ENCODE results near the gene ZFYVE19. TPM values are rescaled to one million over a fixed set of nuclear protein-coding genes. Genes with fewer than 3 reads are reported as not detected.

Gene ZFYVE19, protein sequence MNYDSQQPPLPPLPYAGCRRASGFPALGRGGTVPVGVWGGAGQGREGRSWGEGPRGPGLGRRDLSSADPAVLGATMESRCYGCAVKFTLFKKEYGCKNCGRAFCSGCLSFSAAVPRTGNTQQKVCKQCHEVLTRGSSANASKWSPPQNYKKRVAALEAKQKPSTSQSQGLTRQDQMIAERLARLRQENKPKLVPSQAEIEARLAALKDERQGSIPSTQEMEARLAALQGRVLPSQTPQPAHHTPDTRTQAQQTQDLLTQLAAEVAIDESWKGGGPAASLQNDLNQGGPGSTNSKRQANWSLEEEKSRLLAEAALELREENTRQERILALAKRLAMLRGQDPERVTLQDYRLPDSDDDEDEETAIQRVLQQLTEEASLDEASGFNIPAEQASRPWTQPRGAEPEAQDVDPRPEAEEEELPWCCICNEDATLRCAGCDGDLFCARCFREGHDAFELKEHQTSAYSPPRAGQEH
- total RNA-seq = 25.2 and 26.0 TPM in 2 replicates

DNA sequence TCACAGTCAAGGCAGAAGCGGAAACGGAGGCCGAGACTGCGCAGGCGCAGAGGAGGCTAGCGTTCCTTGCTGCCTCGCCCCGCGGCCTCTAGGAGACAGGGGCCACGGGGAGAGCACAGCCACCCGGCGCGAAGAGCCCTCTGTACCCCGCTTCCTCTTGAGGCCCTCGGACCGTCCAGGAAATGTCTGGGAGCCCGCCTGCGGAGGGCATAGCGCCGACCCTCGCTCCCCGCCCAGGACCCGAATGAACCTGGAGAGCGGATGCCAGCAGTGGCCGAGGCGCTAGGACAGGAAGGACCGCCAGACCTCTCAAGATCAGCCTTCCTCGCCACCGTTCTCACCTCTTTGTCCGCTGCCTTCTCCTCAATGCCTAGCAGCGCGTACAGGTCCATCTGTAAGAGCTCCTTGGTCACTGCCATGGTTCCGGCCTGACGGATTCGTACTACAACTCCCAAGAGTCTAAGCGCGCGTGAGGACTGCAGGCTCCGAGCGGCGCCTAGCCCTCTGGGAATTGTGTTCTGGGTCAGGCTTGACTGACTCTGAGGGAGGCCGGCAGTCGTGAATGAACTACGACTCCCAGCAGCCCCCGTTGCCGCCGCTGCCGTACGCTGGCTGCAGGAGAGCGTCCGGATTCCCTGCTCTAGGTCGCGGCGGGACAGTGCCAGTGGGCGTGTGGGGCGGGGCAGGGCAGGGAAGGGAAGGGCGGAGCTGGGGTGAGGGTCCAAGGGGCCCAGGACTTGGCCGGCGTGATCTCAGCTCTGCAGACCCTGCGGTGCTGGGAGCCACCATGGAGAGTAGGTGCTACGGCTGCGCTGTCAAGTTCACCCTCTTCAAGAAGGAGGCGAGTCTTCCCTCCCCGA, at the start of gene ZFYVE19, which contains the start of gene DNAJC17:
Gene ZFYVE19 (plus strand): TSS at position 62 of the 860 bp plus-strand sequence. CDS start 501 bp downstream, at position 563.
Gene DNAJC17 (minus strand): TSS at position 446 of the 860 bp plus-strand sequence. CDS start 27 bp downstream, at position 419.

DNA sequence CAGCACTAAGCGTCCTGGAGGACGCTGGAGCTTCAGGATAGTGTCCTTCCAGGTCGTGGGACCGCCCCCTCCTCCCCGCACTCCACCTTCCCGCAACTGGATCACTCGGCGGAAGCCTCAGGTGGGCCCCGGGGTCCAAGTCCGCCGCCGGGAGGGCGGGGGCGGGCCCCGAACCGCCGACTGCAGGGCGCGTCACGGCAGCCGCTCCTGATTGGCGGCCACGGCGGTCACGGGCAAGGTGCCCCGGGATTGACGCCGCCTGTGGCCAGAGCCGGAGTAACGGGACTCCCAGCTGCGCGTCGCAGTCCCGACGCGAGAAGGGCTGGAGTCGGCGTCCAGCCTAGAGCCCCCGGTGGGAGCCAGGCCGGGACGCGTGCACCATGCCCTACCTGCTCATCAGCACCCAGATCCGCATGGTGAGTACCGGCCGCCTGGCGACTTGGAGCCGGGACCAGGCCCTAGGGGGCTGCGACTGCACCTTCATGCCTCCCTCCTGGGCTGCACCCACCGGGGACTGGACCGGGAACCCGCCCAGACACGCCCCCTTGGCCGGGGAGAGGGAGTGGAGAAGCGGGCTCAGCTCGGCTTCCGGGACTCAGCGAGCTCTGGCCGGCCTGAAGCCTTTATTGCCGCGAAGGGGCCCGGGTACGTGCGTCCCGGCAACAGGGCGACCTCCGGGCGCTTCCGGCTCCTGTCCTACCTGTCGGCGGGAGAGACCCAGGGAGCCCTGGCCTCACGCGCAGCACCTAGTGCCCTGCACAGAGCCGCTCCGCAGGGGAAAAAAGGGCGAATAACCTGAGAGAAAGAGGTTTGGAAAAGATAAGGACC, 42.9 kb upstream of the ZFYVE19 start, which contains the start of gene GCHFR:
Gene GCHFR (plus strand): TSS at position 268 of the 828 bp plus-strand sequence. CDS start 113 bp downstream, at position 381.

DNA sequence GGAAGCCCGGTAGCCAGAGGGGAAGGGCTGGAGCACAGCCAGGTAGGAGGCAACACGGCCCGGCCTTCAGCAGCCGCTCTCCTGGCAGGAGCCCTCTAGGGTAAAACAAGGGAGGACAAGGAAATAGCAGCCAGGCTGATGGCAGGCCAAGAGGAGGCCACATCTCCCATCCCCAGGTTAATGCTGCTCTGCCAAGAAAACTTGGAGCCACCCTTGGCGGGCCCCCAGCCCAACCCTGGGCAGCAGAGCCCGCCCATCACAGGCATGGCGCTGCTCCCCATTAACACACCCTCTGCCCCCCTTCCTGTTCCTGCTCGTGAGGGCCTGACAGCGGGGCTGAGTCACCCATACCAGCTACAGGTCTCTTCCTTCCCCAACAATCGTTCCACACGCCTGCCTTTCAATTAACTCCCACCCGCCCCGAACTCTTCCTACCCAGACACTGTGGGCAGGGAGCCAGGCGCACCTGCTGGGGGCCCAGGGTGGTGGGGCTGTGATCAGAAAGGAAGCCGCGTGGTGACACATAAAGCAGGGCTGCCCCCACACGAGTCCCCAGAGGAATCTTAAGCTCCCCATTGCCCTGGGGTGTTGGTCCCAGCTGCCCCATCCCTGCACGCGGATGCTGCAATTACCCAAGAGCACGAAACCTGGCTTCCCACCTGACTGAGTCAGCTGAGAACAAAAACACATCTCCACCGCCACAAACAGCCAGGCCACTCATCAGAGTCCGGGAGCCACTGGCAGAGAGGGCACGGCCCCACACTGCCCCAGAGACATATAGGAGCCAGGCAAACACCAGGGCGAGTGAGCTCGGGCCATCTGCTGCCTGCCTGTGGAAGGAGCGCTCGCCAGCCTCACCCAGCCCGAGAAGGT, 37.4 kb upstream of the ZFYVE19 start, which contains the start of gene C15orf62:
Gene C15orf62 (plus strand): TSS at position 707 of the 873 bp plus-strand sequence. CDS start 516 bp downstream, outside the sequence.

DNA sequence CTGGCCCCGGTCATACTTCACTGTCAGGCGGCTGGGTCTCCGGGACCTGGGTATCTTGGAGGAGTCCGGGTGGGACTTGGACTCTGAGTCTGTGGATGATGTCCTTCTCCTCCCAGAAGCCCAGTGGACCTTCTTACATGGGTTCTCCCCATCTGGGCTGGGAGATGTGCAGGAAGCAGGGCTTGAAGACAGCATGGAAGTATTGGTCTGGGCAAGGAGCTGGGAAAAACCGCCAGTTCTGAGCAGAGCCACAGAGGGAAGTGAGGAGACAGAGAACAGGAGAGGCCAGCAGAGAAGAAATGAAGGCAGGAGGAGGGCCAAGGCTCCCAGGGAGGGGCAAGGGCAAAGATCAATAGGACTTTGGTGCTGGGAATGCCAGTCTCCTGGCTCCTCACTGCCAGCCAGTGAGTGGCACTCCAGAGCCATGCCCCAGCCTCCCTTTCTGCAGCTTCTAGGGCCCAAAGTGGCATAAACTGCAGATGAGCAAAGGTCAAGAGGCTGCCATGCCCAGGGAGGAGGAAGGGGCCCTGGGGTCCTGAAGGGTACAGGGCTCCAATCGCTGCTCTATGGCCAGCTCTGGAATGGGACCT, 21.7 kb downstream of the ZFYVE19 start, which contains the start of gene PPP1R14D:
Gene PPP1R14D (minus strand): TSS at position 262 of the 590 bp plus-strand sequence. CDS start 67 bp downstream, at position 195.

DNA sequence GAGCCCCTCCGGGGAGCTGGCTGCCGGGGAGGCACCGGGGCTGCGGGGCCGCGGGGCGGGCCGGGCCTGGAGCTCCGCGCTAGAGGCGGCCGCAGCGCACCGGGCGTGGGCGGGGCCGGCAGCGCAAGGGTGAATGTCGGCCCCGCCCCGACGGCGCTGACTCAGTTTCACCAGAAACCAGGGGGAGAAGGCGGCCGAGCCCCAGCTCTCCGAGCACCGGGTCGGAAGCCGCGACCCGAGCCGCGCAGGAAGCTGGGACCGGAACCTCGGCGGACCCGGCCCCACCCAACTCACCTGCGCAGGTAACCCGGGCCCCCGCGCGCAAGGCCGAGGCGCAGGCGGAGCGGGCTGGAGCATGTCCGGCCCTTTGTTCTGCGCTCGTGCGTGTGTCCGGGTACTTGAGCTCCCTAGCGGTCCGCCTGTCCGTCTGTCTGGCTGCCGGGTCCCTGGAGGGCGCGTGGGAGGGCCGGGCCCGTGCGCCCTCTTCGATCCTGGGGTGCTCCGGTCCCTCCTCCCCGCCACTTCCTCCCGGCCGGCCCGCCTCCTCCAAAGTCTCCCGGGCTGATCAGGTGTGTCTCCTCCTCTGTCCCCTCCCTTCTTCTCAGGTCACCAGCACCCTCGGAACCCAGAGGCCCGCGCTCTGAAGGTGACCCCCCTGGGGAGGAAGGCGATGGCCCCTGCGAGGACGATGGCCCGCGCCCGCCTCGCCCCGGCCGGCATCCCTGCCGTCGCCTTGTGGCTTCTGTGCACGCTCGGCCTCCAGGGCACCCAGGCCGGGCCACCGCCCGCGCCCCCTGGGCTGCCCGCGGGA, 37.2 kb downstream of the ZFYVE19 start, which contains the start of gene SPINT1:
Gene SPINT1 (plus strand): TSS at position 164 of the 811 bp plus-strand sequence. CDS start 507 bp downstream, at position 671.

Small RNA genes lying within 50 kb of the gene (small RNA-seq; reads per million reads assigned to genes)
- gene SUMO2P15 = not detected

Other genes with a start within 250 kb of the ZFYVE19 start
- gene CCDC32, start 242.0 kb upstream of the ZFYVE19 start, total RNA-seq = 16.0 and 24.2 TPM in 2 replicates
- 11.2 and 12.7 TPM in 2 replicates for gene RPUSD2, start 237.8 kb upstream of the ZFYVE19 start, total RNA-seq
- 11.8 and 29.8 TPM in 2 replicates for gene KNL1, start 212.8 kb upstream of the ZFYVE19 start, total RNA-seq
- gene RAD51, start 111.9 kb upstream of the ZFYVE19 start, total RNA-seq = 3.6 and 4.8 TPM in 2 replicates
- 25.9 and 29.4 TPM in 2 replicates for gene RMDN3, start 51.8 kb upstream of the ZFYVE19 start, total RNA-seq
- 14.7 and 18.3 TPM in 2 replicates for gene GCHFR, start 43.0 kb upstream of the ZFYVE19 start, total RNA-seq
- 0.65 and 1.4 TPM in 2 replicates for gene C15orf62, start 37.1 kb upstream of the ZFYVE19 start, total RNA-seq
- gene DNAJC17, start 384 bp downstream of the ZFYVE19 start, total RNA-seq = 22.2 and 41.6 TPM in 2 replicates
- gene PPP1R14D, start 21.6 kb downstream of the ZFYVE19 start, total RNA-seq = not detected in 2 replicates
- 3.2 and 5.2 TPM in 2 replicates for gene SPINT1, start 37.0 kb downstream of the ZFYVE19 start, total RNA-seq
- under 0.01 and 0.10 TPM in 2 replicates for gene RHOV, start 67.1 kb downstream of the ZFYVE19 start, total RNA-seq
- 63.1 and 64.7 TPM in 2 replicates for gene VPS18, start 87.4 kb downstream of the ZFYVE19 start, total RNA-seq
- 80.4 and 101 TPM in 2 replicates for gene DLL4, start 122.3 kb downstream of the ZFYVE19 start, total RNA-seq
- 5.8 and 7.8 TPM in 2 replicates for gene CHAC1, start 146.4 kb downstream of the ZFYVE19 start, total RNA-seq